ENCODE measurements around the gene ETV6. TPM values are rescaled to one million over a fixed set of nuclear protein-coding genes. Genes with fewer than 3 reads are reported as not detected.

Gene ETV6
- polyA plus RNA-seq, 3 donors = 6.8 to 45.1 (median 11.7) TPM

DNA sequence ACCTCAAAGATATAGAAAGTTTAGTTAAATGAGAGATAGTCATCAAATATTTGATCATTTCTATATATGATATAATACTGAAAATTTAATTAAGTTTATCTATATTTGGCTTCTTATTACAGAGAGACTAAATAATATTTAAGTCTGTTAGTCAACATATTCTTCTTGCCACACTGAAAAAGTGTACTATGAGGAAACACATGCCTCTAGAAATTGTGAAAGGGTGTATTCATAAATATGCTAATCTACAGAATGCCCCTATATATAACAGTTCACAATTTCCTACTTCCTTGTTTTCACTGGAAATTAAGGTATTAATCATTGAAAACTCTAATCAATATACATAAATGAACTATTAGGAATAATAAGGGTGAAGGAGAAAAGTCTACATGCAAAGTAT is 31.4 kb upstream of the ETV6 start:
- H3K27me3 Mint-ChIP-seq (ENCODE audit: low read depth in 3 of 3) = peaks cover 0 to 2% (median 0%) of the 10 kb centered on the region in 3 donors

DNA sequence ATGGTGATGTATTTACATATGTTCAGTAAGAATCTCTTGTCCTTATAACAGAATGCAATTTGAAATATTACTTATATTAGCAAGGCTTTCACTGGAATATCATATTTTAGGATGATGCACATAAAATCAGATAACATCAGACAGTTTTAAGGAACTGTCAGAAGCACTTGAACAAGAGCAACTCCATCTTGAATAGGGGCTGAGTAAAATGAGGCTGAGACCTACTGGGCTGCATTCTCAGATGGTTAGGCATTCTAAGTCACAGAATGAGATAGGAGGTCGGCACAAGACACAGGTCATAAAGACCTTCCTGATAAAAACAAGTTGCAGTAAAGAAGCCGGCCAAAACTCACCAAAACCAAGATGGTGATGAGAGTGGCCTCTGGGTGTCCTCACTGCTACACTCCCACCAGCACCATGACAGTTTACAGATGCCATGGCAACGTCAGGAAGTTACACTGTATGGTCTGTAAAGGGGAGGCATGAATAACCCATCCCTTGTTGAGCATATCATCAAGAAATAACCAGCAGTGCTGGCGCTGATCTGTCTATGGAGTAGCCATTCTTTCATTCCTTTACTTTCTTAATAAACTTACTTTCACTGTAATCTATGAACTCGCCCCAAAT is 27.6 kb upstream of the ETV6 start:
- Histone ChIP-seq H4K20me1 (ENCODE audit: insufficient read depth, low read length) (no peaks in the 10 kb centered on the region), H3K27me3 (ENCODE audit: control insufficient read depth in 2 of 2, insufficient read depth in 2 of 2, low read length in 2 of 2) (no peaks in the 10 kb centered on the region), H3K79me2 (ENCODE audit: insufficient read depth, low read length) (no peaks in the 10 kb centered on the region), H3K36me3 (replicated peaks in 1 of 2; ENCODE audit: control insufficient read depth in 1 of 2, insufficient read depth in 2 of 2, low read length in 2 of 2) (no peaks in the 10 kb centered on the region), H2AFZ (ENCODE audit: insufficient read depth, low read depth, low read length, poor library complexity, severe bottlenecking) (no peak overlapping the region), H3K9me3 (replicated peaks in 1 of 2; ENCODE audit: control insufficient read depth in 1 of 2, insufficient read depth in 1 of 2, low read length in 2 of 2) (no peaks in the 10 kb centered on the region), H3K4me2 (replicated peaks; ENCODE audit: extremely low read depth, low read length, poor library complexity, severe bottlenecking) (no peak overlapping the region), H3K4me1 (ENCODE audit: control insufficient read depth in 1 of 2, insufficient read depth in 2 of 2, low read length in 2 of 2) (peaks cover 24 to 29% of the 10 kb centered on the region in 2 donors), H3K4me3 (replicated peaks in 1 of 3; ENCODE audit: low read depth in 2 of 3, low read length in 3 of 3) (no peak overlapping the region), H3K27ac (ENCODE audit: low read depth in 1 of 2, low read length in 2 of 2) (no peak overlapping the region), H3K9ac (ENCODE audit: insufficient read depth, low read length, poor library complexity, severe bottlenecking) (no peak overlapping the region)
- intact Hi-C loops (cut with micrococcal nuclease) = no loop called here
- TF ChIP-seq, protein P1, sequence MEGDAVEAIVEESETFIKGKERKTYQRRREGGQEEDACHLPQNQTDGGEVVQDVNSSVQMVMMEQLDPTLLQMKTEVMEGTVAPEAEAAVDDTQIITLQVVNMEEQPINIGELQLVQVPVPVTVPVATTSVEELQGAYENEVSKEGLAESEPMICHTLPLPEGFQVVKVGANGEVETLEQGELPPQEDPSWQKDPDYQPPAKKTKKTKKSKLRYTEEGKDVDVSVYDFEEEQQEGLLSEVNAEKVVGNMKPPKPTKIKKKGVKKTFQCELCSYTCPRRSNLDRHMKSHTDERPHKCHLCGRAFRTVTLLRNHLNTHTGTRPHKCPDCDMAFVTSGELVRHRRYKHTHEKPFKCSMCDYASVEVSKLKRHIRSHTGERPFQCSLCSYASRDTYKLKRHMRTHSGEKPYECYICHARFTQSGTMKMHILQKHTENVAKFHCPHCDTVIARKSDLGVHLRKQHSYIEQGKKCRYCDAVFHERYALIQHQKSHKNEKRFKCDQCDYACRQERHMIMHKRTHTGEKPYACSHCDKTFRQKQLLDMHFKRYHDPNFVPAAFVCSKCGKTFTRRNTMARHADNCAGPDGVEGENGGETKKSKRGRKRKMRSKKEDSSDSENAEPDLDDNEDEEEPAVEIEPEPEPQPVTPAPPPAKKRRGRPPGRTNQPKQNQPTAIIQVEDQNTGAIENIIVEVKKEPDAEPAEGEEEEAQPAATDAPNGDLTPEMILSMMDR (IDR thresholded peaks at IDR 0.05) = no peak
- WGBS (ENCODE audit: insufficient coverage) = 92% methylated on average over 1 of the region's 5 CpGs
- peak; percentile 21 to 45 (median 33) for DNase-seq
- Mint-ChIP-seq H3K4me3 (no peak overlapping the region), H3K27me3 (ENCODE audit: low read depth in 3 of 3) (no peaks in the 10 kb centered on the region), H3K9me3 (peaks cover 0 to 3% (median 0%) of the 10 kb centered on the region in 7 donors), H3K36me3 (no peaks in the 10 kb centered on the region), H3K4me1 (peaks cover 32% of the 10 kb centered on the region), H3K27ac (peak overlapping the region in 1 of 7 donors; percentile 20)

More for the DNA sequence above, 31.4 kb upstream of the ETV6 start:
- Histone ChIP-seq H3K27me3 (ENCODE audit: control insufficient read depth in 2 of 2, insufficient read depth in 2 of 2, low read length in 2 of 2) (no peaks in the 10 kb centered on the region), H3K4me3 (replicated peaks in 1 of 3; ENCODE audit: low read depth in 2 of 3, low read length in 3 of 3) (no peak overlapping the region), H3K27ac (ENCODE audit: low read depth in 1 of 2, low read length in 2 of 2) (no peak overlapping the region), H3K36me3 (replicated peaks in 1 of 2; ENCODE audit: control insufficient read depth in 1 of 2, insufficient read depth in 2 of 2, low read length in 2 of 2) (no peaks in the 10 kb centered on the region), H3K9me3 (replicated peaks in 1 of 2; ENCODE audit: control insufficient read depth in 1 of 2, insufficient read depth in 1 of 2, low read length in 2 of 2) (no peaks in the 10 kb centered on the region), H3K9ac (ENCODE audit: insufficient read depth, low read length, poor library complexity, severe bottlenecking) (no peak overlapping the region), H4K20me1 (ENCODE audit: insufficient read depth, low read length) (no peaks in the 10 kb centered on the region), H2AFZ (ENCODE audit: insufficient read depth, low read depth, low read length, poor library complexity, severe bottlenecking) (no peak overlapping the region), H3K79me2 (ENCODE audit: insufficient read depth, low read length) (no peaks in the 10 kb centered on the region), H3K4me2 (replicated peaks; ENCODE audit: extremely low read depth, low read length, poor library complexity, severe bottlenecking) (no peak overlapping the region), H3K4me1 (ENCODE audit: control insufficient read depth in 1 of 2, insufficient read depth in 2 of 2, low read length in 2 of 2) (peaks cover 14 to 18% of the 10 kb centered on the region in 2 donors)
- Mint-ChIP-seq H3K4me3 (no peak overlapping the region), H3K36me3 (no peaks in the 10 kb centered on the region), H3K27ac (no peak overlapping the region), H3K4me1 (peaks cover 21% of the 10 kb centered on the region), H3K9me3 (peaks cover 0 to 2% (median 0%) of the 10 kb centered on the region in 7 donors)
- intact Hi-C loops (cut with micrococcal nuclease) = no loop called here
- TF ChIP-seq, protein P1 (IDR thresholded peaks at IDR 0.05) = no peak
- peak; percentile 29 to 58 (median 52) for DNase-seq

Measured in CD14-positive monocyte (primary cell).